ENCODE data around the gene HSF4. TPM values are rescaled to one million over a fixed set of nuclear protein-coding genes. Genes with fewer than 3 reads are reported as not detected.

HSF4 gene
- total and polyA plus RNA-seq, 4 donors: 5.1 to 62.5 (median 21.0) TPM

GRCh38 chr16:67150047-67150832 is 14.3 kb upstream of the HSF4 start:
- WGBS, 2 donors: 4 to 9% methylated on average over 67 to 94 of the region's 94 CpGs
- Histone ChIP-seq H3K4me1 (ENCODE audit: control insufficient read depth in 5 of 5, insufficient read depth in 5 of 5, low read length in 5 of 5) (peaks cover 0 to 18% (median 4%) of the 10 kb centered on the region in 5 donors), H3K27ac (ENCODE audit: low read depth in 1 of 2, low read length in 1 of 2) (peak overlapping the region; percentile 65 to 78), H3K9me3 (ENCODE audit: control insufficient read depth in 4 of 4, insufficient read depth in 3 of 4, low read length in 3 of 4) (no peaks in the 10 kb centered on the region), H3K36me3 (ENCODE audit: control insufficient read depth in 4 of 4, insufficient read depth in 4 of 4, low read length in 4 of 4) (peaks cover 0 to 31% (median 21%) of the 10 kb centered on the region in 4 donors), H3K27me3 (ENCODE audit: control insufficient read depth in 3 of 3, insufficient read depth in 3 of 3, low read length in 2 of 3) (peaks cover 0 to 14% (median 9%) of the 10 kb centered on the region in 3 donors), H3K9ac (ENCODE audit: insufficient read depth in 1 of 2, low read length in 2 of 2) (no peak overlapping the region), H3K4me3 (peak overlapping the region; percentile 60)
- TF ChIP-seq, protein P1, sequence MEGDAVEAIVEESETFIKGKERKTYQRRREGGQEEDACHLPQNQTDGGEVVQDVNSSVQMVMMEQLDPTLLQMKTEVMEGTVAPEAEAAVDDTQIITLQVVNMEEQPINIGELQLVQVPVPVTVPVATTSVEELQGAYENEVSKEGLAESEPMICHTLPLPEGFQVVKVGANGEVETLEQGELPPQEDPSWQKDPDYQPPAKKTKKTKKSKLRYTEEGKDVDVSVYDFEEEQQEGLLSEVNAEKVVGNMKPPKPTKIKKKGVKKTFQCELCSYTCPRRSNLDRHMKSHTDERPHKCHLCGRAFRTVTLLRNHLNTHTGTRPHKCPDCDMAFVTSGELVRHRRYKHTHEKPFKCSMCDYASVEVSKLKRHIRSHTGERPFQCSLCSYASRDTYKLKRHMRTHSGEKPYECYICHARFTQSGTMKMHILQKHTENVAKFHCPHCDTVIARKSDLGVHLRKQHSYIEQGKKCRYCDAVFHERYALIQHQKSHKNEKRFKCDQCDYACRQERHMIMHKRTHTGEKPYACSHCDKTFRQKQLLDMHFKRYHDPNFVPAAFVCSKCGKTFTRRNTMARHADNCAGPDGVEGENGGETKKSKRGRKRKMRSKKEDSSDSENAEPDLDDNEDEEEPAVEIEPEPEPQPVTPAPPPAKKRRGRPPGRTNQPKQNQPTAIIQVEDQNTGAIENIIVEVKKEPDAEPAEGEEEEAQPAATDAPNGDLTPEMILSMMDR (IDR thresholded peaks at IDR 0.05; ENCODE audit: control extremely low read depth, extremely low read depth): no peak
- DNase-seq (peak; percentile 84 to 94 (median 88)), ATAC-seq (ENCODE audit: insufficient read depth, low FRiP score) (peak; percentile 68)

DNA sequence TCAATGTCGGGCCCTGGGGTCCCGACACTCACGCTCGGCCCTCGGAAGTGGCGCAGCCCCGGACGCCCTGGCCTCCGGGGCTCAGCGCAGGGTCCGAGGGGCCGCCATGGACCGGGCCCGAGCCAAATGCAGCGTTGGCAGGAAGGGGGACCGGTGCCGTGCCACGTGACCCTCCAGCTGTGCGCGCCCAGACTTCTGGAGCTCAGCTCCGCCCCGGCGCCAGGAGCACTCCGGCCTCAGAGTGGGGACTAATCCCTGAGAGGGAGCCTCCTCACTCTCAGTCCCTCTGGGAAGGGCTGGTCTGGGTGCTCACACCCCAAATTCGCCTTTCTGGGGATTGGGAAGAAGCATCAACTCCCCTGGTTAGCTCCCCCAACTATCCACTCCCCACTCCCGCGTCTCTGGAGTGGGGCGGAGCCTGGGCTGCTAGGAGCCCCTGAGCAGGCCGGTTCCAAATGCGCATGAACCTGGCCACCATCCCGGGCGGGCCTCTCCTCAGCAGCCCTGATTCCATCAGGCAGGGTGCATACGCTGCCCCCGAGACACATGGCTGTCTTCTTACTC is 13.6 kb upstream of the HSF4 start, which contains the start of gene B3GNT9:
Gene B3GNT9 (minus strand): TSS at position 166 of the 564 bp plus-strand sequence. CDS start 513 bp downstream, outside the sequence.
- H3K4me3 ChIP-seq: peak within 1 kb of the TSS; percentile 60
- H3K27me3 ChIP-seq (ENCODE audit: control insufficient read depth in 3 of 3, insufficient read depth in 3 of 3, low read length in 2 of 3): peaks cover 0 to 18% (median 13%) of the 10 kb centered on the region in 3 donors
- H3K36me3 ChIP-seq (ENCODE audit: control insufficient read depth in 4 of 4, insufficient read depth in 4 of 4, low read length in 4 of 4): peaks cover 0 to 25% (median 15%) of the 10 kb centered on the region in 4 donors
- H3K27ac ChIP-seq (ENCODE audit: low read depth in 1 of 2, low read length in 1 of 2): peak within 1 kb of the TSS; percentile 65 to 78
- ATAC-seq (ENCODE audit: insufficient read depth, low FRiP score) (peak; percentile 68), DNase-seq (peak; percentile 88 to 94 (median 92))
- H3K9me3 ChIP-seq (ENCODE audit: control insufficient read depth in 4 of 4, insufficient read depth in 3 of 4, low read length in 3 of 4): no peaks in the 10 kb centered on the region
- TF ChIP-seq, protein P1 (IDR thresholded peaks at IDR 0.05; ENCODE audit: control extremely low read depth, extremely low read depth): no peak
- H3K4me1 ChIP-seq (ENCODE audit: control insufficient read depth in 5 of 5, insufficient read depth in 5 of 5, low read length in 5 of 5): peaks cover 0 to 24% (median 4%) of the 10 kb centered on the region in 5 donors
- peak within 1 kb of the TSS in 1 of 2 donors; percentile 62 for H3K9ac ChIP-seq (ENCODE audit: insufficient read depth in 1 of 2, low read length in 2 of 2)
- WGBS, 2 donors: 1% methylated on average over 33 to 34 of the region's 34 CpGs

DNA sequence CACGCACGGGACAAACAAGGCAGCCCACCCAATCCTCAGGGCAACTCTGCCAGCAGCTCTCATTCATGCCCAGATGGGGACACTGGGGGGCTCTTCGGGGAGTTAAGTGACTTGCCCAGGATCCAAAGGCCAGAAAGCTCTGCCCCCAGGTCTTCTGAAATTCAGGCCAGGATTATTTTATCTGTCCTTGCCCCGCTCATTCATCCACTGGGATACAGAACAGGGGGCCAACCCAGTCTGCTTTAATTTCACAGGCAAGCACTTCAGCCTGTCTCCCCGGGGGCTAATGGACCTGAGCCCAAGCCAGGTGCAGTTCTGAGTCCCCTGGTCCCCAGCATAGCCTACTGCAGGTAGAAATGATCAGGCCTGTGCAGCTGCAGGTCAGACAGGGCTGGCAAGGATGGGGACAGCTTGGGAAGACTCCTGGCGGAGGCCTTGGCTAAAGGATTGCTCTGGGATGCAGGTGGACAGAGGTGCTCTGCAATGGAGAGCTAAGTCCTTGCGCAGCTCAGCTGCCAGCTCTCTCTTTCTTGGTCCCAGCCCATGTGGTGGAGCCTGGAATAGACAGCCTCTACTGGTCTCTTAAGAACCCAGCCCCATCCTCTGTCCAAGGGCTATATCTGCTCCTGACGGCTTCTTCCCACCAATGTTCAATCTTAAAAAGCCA is 13.0 kb upstream of the HSF4 start:
- Histone ChIP-seq H3K9me3 (ENCODE audit: control insufficient read depth in 4 of 4, insufficient read depth in 3 of 4, low read length in 3 of 4) (no peaks in the 10 kb centered on the region), H3K4me3 (no peak overlapping the region), H3K4me1 (ENCODE audit: control insufficient read depth in 5 of 5, insufficient read depth in 5 of 5, low read length in 5 of 5) (peaks cover 0 to 24% (median 4%) of the 10 kb centered on the region in 5 donors), H3K36me3 (ENCODE audit: control insufficient read depth in 4 of 4, insufficient read depth in 4 of 4, low read length in 4 of 4) (peaks cover 0 to 19% (median 9%) of the 10 kb centered on the region in 4 donors), H3K27ac (ENCODE audit: low read depth in 1 of 2, low read length in 1 of 2) (no peak overlapping the region), H3K9ac (ENCODE audit: insufficient read depth in 1 of 2, low read length in 2 of 2) (no peak overlapping the region), H3K27me3 (ENCODE audit: control insufficient read depth in 3 of 3, insufficient read depth in 3 of 3, low read length in 2 of 3) (peaks cover 0 to 25% (median 19%) of the 10 kb centered on the region in 3 donors)
- 61 to 65% methylated on average over 8 of the region's 8 CpGs for WGBS, 2 donors
- no peak for ATAC-seq (ENCODE audit: insufficient read depth, low FRiP score)
- DNase-seq: no peak
- TF ChIP-seq, protein P1 (IDR thresholded peaks at IDR 0.05; ENCODE audit: control extremely low read depth, extremely low read depth): no peak

Data from lung (tissue), 12 donors.